A549 (cell line): ENCODE measurements around the gene REEP5. TPM values are rescaled to one million over a fixed set of nuclear protein-coding genes. Genes with fewer than 3 reads are reported as not detected.
A peak's percentile ranks its signal among the peaks of the same experiment; 100 is the strongest.

Experiments used
- ATAC-seq, 2 experiments: fragments of 200-7000 bp in 1 of 2; fragments of >200 bp in 1 of 2; cut with Nextera tagmentation in 1 of 2; cut with Tn5 transposase in 1 of 2; 3 replicates each; pipeline versions ENCODE4 v1.8.0 to v1.9.1; 2018 to 2020; ENCODE audit warnings: mild to moderate bottlenecking in 1 of 2, moderate library complexity in 1 of 2
- CTCF ChIA-PET: fragments of 300-600 bp; sonication (Branson Sonifier 250); formaldehyde crosslinking; extraction: SDS; loops from one replicate; lab custom pipeline; 2021; ENCODE audit warnings: antibody characterized with exemption, inconsistent platforms; lab: Yijun Ruan, JAX
- POLR2A ChIA-PET: fragments of 350-600 bp; formaldehyde crosslinking; extraction: SDS; loops from one replicate; lab custom pipeline; 2021; ENCODE audit warnings: antibody characterized with exemption, inconsistent platforms; lab: Yijun Ruan, JAX
- DNase-seq, 2 experiments: peaks; one replicate each; pipeline versions ENCODE4 v3.0.0 to v3.0.0-alpha.2; 2011 to 2016; ENCODE audit warnings: low read depth in 1 of 2, low spot score in 1 of 2
- FAIRE-seq: peaks from 2 replicates; lab custom pipeline; 2011; peaks lifted over from hg19 to GRCh38; lab: Jason Lieb, UNC
- H3K27ac ChIP-seq, 2 experiments: fragments of >200 bp; sonication (Bioruptor Twin); formaldehyde crosslinking; 3 replicates each; pipeline ENCODE4 v1.5.1; 2016 to 2017
- H3K4me1 ChIP-seq: fragments of >200 bp; sonication (Bioruptor Twin); formaldehyde crosslinking; 3 replicates; pipeline ENCODE4 v1.6.1; 2016
- H3K4me2 ChIP-seq: fragments of >200 bp; sonication (Bioruptor Twin); formaldehyde crosslinking; 3 replicates; pipeline ENCODE4 v1.6.1; 2016
- H3K4me3 ChIP-seq: fragments of >200 bp; sonication (Bioruptor Twin); formaldehyde crosslinking; 3 replicates; pipeline ENCODE4 v1.5.1; 2016
- H3K9me3 ChIP-seq: fragments of >200 bp; sonication (Bioruptor Twin); formaldehyde crosslinking; 3 replicates; pipeline ENCODE4 v1.6.1; 2016
- ATOH8 ChIP-seq: fragments of 250-450 bp; sonication (Bioruptor Pico); IDR thresholded peaks from 2 replicates; pipeline ENCODE4 v1.5.0; 2020; ENCODE audit warnings: low read depth, mild to moderate bottlenecking, moderate library complexity
- BCL3 ChIP-seq: fragments of >200 bp; sonication (Bioruptor Twin); formaldehyde crosslinking; IDR thresholded peaks from 3 replicates; pipeline ENCODE4 v1.6.1; 2016
- CBX2 ChIP-seq: fragments of 200-600 bp; sonication (generic); IDR thresholded peaks from 2 replicates; pipeline ENCODE4 v1.6.1; 2016; ENCODE audit warnings: low read depth, mild to moderate bottlenecking, borderline replicate concordance
- CBX8 ChIP-seq: fragments of 200-600 bp; sonication (generic); IDR thresholded peaks from 2 replicates; pipeline ENCODE4 v1.6.1; 2016
- CHD4 ChIP-seq: fragments of 200-600 bp; sonication (generic); IDR thresholded peaks from 2 replicates; pipeline ENCODE4 v1.6.1; 2016; ENCODE audit warnings: antibody characterized with exemption, mild to moderate bottlenecking, borderline replicate concordance
- EHMT2 ChIP-seq: fragments of 200-600 bp; sonication (generic); IDR thresholded peaks from 2 replicates; pipeline ENCODE4 v1.6.1; 2016; ENCODE audit warnings: antibody characterized with exemption, low read depth, mild to moderate bottlenecking, moderate library complexity
- ELK1 ChIP-seq: fragments of 150-350 bp; IDR thresholded peaks from 2 replicates; pipeline ENCODE4 v1.6.1; 2014; ENCODE audit warnings: low read depth, mild to moderate bottlenecking, low read length
- EP300 ChIP-seq, 2 experiments: fragments of >200 bp; sonication (Bioruptor Twin); formaldehyde crosslinking; IDR thresholded peaks; 2 replicates in 1 of 2; 3 replicates in 1 of 2; pipeline ENCODE4 v1.6.1; 2016 to 2017
- ESRRA ChIP-seq: fragments of 150-350 bp; IDR thresholded peaks from 2 replicates; pipeline ENCODE4 v1.6.1; 2014; ENCODE audit warnings: mild to moderate bottlenecking, low read length, borderline replicate concordance
- HDAC2 ChIP-seq: fragments of 200-600 bp; sonication (generic); IDR thresholded peaks from 2 replicates; pipeline ENCODE4 v1.6.1; 2016
- HES2 ChIP-seq: fragments of >200 bp; sonication (Bioruptor Twin); formaldehyde crosslinking; IDR thresholded peaks from 2 replicates; pipeline ENCODE4 v1.6.1; 2016
- HMGXB4 ChIP-seq: fragments of 250-450 bp; sonication (Bioruptor Pico); IDR thresholded peaks from 2 replicates; pipeline ENCODE4 v1.5.0; 2021; ENCODE audit warnings: mild to moderate bottlenecking, moderate library complexity, borderline replicate concordance
- HOXA7 ChIP-seq: fragments of 250-450 bp; sonication (Bioruptor Pico); IDR thresholded peaks from 2 replicates; pipeline ENCODE4 v1.5.0; 2020; ENCODE audit warnings: mild to moderate bottlenecking, moderate library complexity
- HOXB13 ChIP-seq: fragments of 250-450 bp; sonication (Bioruptor Pico); IDR thresholded peaks from 2 replicates; pipeline ENCODE4 v1.5.0; 2020; ENCODE audit warnings: low read depth, mild to moderate bottlenecking, moderate library complexity
- MAX ChIP-seq: IDR thresholded peaks from 2 replicates; pipeline ENCODE4 v1.6.1; 2012
- MAZ ChIP-seq: fragments of 150-350 bp; IDR thresholded peaks from 2 replicates; pipeline ENCODE4 v1.6.1; 2014; ENCODE audit warnings: antibody characterized with exemption, low read depth, low read length, borderline replicate concordance
- NFE2L2 ChIP-seq: fragments of 150-350 bp; conservative IDR thresholded peaks from 2 replicates; pipeline ENCODE4 v1.6.1; 2014; ENCODE audit warnings: low read length
- PBX3 ChIP-seq: IDR thresholded peaks from 2 replicates; pipeline ENCODE4 v1.6.1; 2012
- POLR2A ChIP-seq: IDR thresholded peaks from 2 replicates; pipeline ENCODE4 v1.6.1; 2012; ENCODE audit warnings: mild to moderate bottlenecking, low read length
- POLR2AphosphoS2 ChIP-seq: conservative IDR thresholded peaks from 2 replicates; pipeline ENCODE4 v1.6.1; 2012; ENCODE audit warnings: low read length, improper control_type of control experiment, inconsistent platforms
- RARB ChIP-seq: fragments of 250-450 bp; sonication (Bioruptor Pico); IDR thresholded peaks from 2 replicates; pipeline ENCODE4 v1.8.0; 2021; ENCODE audit warnings: mild to moderate bottlenecking, moderate library complexity
- RFX5 ChIP-seq: fragments of 450-650 bp; IDR thresholded peaks from 2 replicates; pipeline ENCODE4 v1.7.1; 2014; ENCODE audit warnings: antibody characterized with exemption, mild to moderate bottlenecking, moderate library complexity
- SMC3 ChIP-seq: fragments of >200 bp; sonication (Bioruptor Twin); formaldehyde crosslinking; IDR thresholded peaks from 3 replicates; pipeline ENCODE4 v1.6.1; 2018; ENCODE audit warnings: inconsistent platforms
- SREBF2 ChIP-seq: fragments of 450-650 bp; IDR thresholded peaks from 2 replicates; pipeline ENCODE4 v1.6.1; 2014; ENCODE audit warnings: mild to moderate bottlenecking, moderate library complexity
- TFCP2L1 ChIP-seq: fragments of 250-450 bp; sonication (Bioruptor Pico); IDR thresholded peaks from 2 replicates; pipeline ENCODE4 v1.5.0; 2021; ENCODE audit warnings: mild to moderate bottlenecking
- TP53 ChIP-seq: fragments of 250-450 bp; sonication (Bioruptor Pico); IDR thresholded peaks from 2 replicates; pipeline ENCODE4 v1.5.0; 2021; ENCODE audit warnings: mild to moderate bottlenecking, moderate library complexity
- USF2 ChIP-seq: fragments of 450-650 bp; IDR thresholded peaks from 2 replicates; pipeline ENCODE4 v1.6.1; 2014; ENCODE audit warnings: antibody characterized with exemption
- ZFP36 ChIP-seq: fragments of 450-650 bp; IDR thresholded peaks from 2 replicates; pipeline ENCODE4 v1.6.1; 2014; ENCODE audit warnings: borderline replicate concordance; ENCODE audit not compliant: partially characterized antibody
- ZSCAN20 ChIP-seq: fragments of 250-450 bp; sonication (Bioruptor Pico); IDR thresholded peaks from 2 replicates; pipeline ENCODE4 v1.8.0; 2022; ENCODE audit warnings: mild to moderate bottlenecking, moderate library complexity
- WGBS: methylation state at CpG from one replicate; pipeline ENCODE4 v1.1.6; 2017; ENCODE audit errors: missing lambda C conversion rate; 5-methylcytosine and 5-hydroxymethylcytosine counted together
- polyA plus RNA-seq, 4 experiments: library from polyadenylated mRNA; depleted of rRNA in 3 of 4; stranded (reverse); fragments of >200 nt; fragmentation: RNase III in 1 of 4; extraction: RNeasy Plus Mini Kit Qiagen cat#74134 plus additional on column Dnase treatment in 1 of 4; gene quantifications; 2 replicates in 3 of 4; 3 replicates in 1 of 4; pipeline ENCODE4 v1.2.3, GENCODE V29; 2011 to 2017

REEP5 gene
- polyA plus RNA-seq, 2 of the 4 experiments (the other 2 are of a cell fraction) = 134 to 164 TPM

GRCh38 chr5:112921833-112922817 lies at the start of gene REEP5 (continued):
- TF ChIP-seq ELK1 = no peak
- TF ChIP-seq TP53 (CRISPR knock-in tag) = no peak
- no peak for TF ChIP-seq HOXB13
- TF ChIP-seq ATOH8 (CRISPR knock-in tag) = no peak
- TF ChIP-seq SREBF2 = no peak
- peak; percentile 92 for TF ChIP-seq MAZ
- TF ChIP-seq EP300 (IDR thresholded peaks at IDR 0.05) = no peak
- no peak for TF ChIP-seq POLR2AphosphoS2
- TF ChIP-seq BCL3 = peak; percentile 39; the same call in 1 of the 3 replicates
- no peak for TF ChIP-seq ZFP36
- no peak for TF ChIP-seq CBX2
- TF ChIP-seq CHD4 = no peak
- TF ChIP-seq HMGXB4 (CRISPR knock-in tag) = no peak
- no peak for TF ChIP-seq ESRRA
- TF ChIP-seq MAX = peak; percentile 34
- TF ChIP-seq HOXA7 (CRISPR knock-in tag) = no peak

- ChIA-PET POLR2A (no interaction called here), CTCF (interaction anchor here (1.1 to 1.2 kb wide), 2 partner anchors 11 to 420 kb away, joined by 3 read pairs; no protein-coding TSS in a partner anchor)
- DNase-seq = no peak
- no peaks in the 10 kb centered on the region for H3K9me3 ChIP-seq
- no peak overlapping the region for H3K4me3 ChIP-seq
- no peak overlapping the region for H3K4me2 ChIP-seq
- no peak overlapping the region for H3K27ac ChIP-seq
- FAIRE-seq = no peak
- no peak for ATAC-seq
- WGBS = 85% methylated on average over 4 of the region's 4 CpGs
- peaks cover 28% of the 10 kb centered on the region for H3K4me1 ChIP-seq
- TF ChIP-seq PBX3 = no peak
- TF ChIP-seq TFCP2L1 = no peak
- TF ChIP-seq SMC3 = no peak
- TF ChIP-seq ZFP36 = no peak
- TF ChIP-seq RFX5 = no peak
- no peak for TF ChIP-seq HES2
- TF ChIP-seq HDAC2 = no peak
- no peak for TF ChIP-seq CBX8
- TF ChIP-seq SREBF2 = no peak
- no peak for TF ChIP-seq BCL3
- TF ChIP-seq RARB (CRISPR knock-in tag) = no peak
- TF ChIP-seq USF2 = no peak
- TF ChIP-seq POLR2A = no peak
- no peak for TF ChIP-seq NFE2L2
- TF ChIP-seq ZSCAN20 (CRISPR knock-in tag) = no peak
- TF ChIP-seq EHMT2 = no peak
These were observed 49.2 kb upstream of the REEP5 start for GRCh38 chr5:112971276-112971675.
